Lower leg skin (tissue), 4 donors: ENCODE data around the gene RAB38. TPM values are rescaled to one million over a fixed set of nuclear protein-coding genes. Genes with fewer than 3 reads are reported as not detected.

Experiments used
- DNase-seq, 2 donors: peaks; one replicate each; pipeline ENCODE4 v3.0.0-alpha.2; 2019; ENCODE audit warnings: low spot score in 2 of 2
- H3K4me3 ChIP-seq: fragments of 200-600 bp; sonication (generic); 2 replicates; pipeline ENCODE4 v1.5.1; 2017; ENCODE audit warnings: mild to moderate bottlenecking, low read depth; ENCODE audit not compliant: poor library complexity, severe bottlenecking
- CTCF ChIP-seq, 3 donors: fragments of 450-650 bp; IDR thresholded peaks; one replicate each; pipeline ENCODE4 v1.5.1; 2016; ENCODE audit warnings: antibody characterized with exemption in 3 of 3, mild to moderate bottlenecking in 3 of 3, moderate library complexity in 2 of 3
- POLR2A ChIP-seq, 2 donors: fragments of 450-650 bp; IDR thresholded peaks; one replicate each; pipeline ENCODE4 v1.6.1; 2016 to 2017; ENCODE audit warnings: antibody characterized with exemption in 2 of 2, mild to moderate bottlenecking in 1 of 2, moderate library complexity in 1 of 2
- whole genome bisulfite sequencing, 2 donors: methylation state at CpG; one replicate each; pipeline ENCODE4 v1.1.5; 2018; 5-methylcytosine and 5-hydroxymethylcytosine counted together
- intact Hi-C: fragments of 100-400 bp; cut with DNase I; formaldehyde crosslinking; loops from one replicate; pipeline ENCODE4 v1.15.0; 2023; ENCODE audit warnings: low total_unique reads
- total RNA-seq, 4 donors: library from RNA; depleted of rRNA; stranded (reverse); fragments of >200 nt; gene quantifications; one replicate each; pipeline ENCODE4 v1.1.0, GENCODE V29; 2016

Gene RAB38
- total RNA-seq, 4 donors from 2014 or later: 26.9 to 87.3 (median 69.6) TPM

- no peak for DNase-seq
- no peak for TF ChIP-seq POLR2A (IDR thresholded peaks at IDR 0.05)
- TF ChIP-seq CTCF (IDR thresholded peaks at IDR 0.05): no peak
- WGBS, 2 donors: 72 to 90% methylated on average over 4 of the region's 4 CpGs
- H3K4me3 ChIP-seq: no peak overlapping the region
- intact Hi-C loops: no loop called here
Measured at GRCh38 chr11:88164320-88164719, 10.9 kb downstream of the RAB38 start.

- 74 to 75% methylated on average over 1 of the region's 1 CpG for WGBS, 2 donors
- no peak overlapping the region for H3K4me3 ChIP-seq
- no peak for DNase-seq
- TF ChIP-seq CTCF (IDR thresholded peaks at IDR 0.05) (no peak), POLR2A (IDR thresholded peaks at IDR 0.05) (no peak)
- intact Hi-C loops: no loop called here
Measured at GRCh38 chr11:88158081-88158480, 17.2 kb downstream of the RAB38 start.

GRCh38 chr11:88157370-88157769, 17.9 kb downstream of the RAB38 start:
- intact Hi-C loops: no loop called here
- no peak for TF ChIP-seq POLR2A (IDR thresholded peaks at IDR 0.05)
- no peak for TF ChIP-seq CTCF (IDR thresholded peaks at IDR 0.05)
- H3K4me3 ChIP-seq: no peak overlapping the region
- no peak for DNase-seq
- WGBS, 2 donors: 65 to 69% methylated on average over 4 of the region's 4 CpGs

GRCh38 chr11:88152381-88152780, 22.9 kb downstream of the RAB38 start:
- H3K4me3 ChIP-seq: no peak overlapping the region
- TF ChIP-seq POLR2A (IDR thresholded peaks at IDR 0.05) (no peak), CTCF (IDR thresholded peaks at IDR 0.05) (no peak)
- intact Hi-C loops: no loop called here

GRCh38 chr11:88151709-88152265, 23.5 kb downstream of the RAB38 start:
- TF ChIP-seq CTCF (IDR thresholded peaks at IDR 0.05): no peak
- TF ChIP-seq POLR2A (IDR thresholded peaks at IDR 0.05): no peak
- WGBS, 2 donors: 85 to 93% methylated on average over 5 of the region's 5 CpGs
- DNase-seq: no peak
- no peak overlapping the region for H3K4me3 ChIP-seq
- intact Hi-C loops: no loop called here

More at GRCh38 chr11:88152381-88152780, 22.9 kb downstream of the RAB38 start:
- DNase-seq: no peak

- no peak overlapping the region for H3K4me3 ChIP-seq
- intact Hi-C loops: no loop called here
- no peak for DNase-seq
- 94% methylated on average over 1 of the region's 1 CpG for WGBS, 2 donors
- TF ChIP-seq POLR2A (IDR thresholded peaks at IDR 0.05): no peak
- no peak for TF ChIP-seq CTCF (IDR thresholded peaks at IDR 0.05)
Measured at GRCh38 chr11:88146106-88146505, 29.1 kb downstream of the RAB38 start.
